Stimulated activated CD4-positive, alpha-beta T cell treated with anti-CD3 and anti-CD28 coated beads, Interleukin-12 subunit alpha, Interleukin-12 subunit beta, amount 100 ng/mL, for 24 hours (primary cell): ENCODE data around the gene APOD.

Experiments
- DNase-seq, 2 experiments: peaks; one replicate each; pipeline ENCODE4 v3.0.0-alpha.2; 2020; ENCODE audit warnings: low read depth in 2 of 2

APOD gene

GRCh38 chr3:195587824-195588223, 4.1 kb upstream of the APOD start:
- DNase-seq: no peak

DNA sequence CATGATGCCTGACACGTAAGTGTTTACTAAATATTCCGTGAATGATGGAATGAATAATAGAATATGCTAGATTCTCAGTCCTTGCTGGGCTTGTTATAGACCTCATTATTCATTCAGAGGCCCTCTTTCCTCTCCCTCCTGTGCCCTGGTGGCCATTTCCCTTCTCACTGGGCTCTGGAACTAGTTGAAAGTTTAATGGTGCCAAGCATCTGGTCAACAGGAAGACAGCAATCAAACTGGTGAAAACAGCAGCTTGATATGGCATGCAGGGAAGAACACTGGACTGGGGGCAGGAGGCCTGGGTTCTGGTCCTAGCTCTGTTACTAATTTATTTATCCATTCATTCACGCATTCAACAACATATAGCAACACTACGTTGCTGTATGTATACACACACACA, 3.7 kb upstream of the APOD start:
- DNase-seq: no peak

DNA sequence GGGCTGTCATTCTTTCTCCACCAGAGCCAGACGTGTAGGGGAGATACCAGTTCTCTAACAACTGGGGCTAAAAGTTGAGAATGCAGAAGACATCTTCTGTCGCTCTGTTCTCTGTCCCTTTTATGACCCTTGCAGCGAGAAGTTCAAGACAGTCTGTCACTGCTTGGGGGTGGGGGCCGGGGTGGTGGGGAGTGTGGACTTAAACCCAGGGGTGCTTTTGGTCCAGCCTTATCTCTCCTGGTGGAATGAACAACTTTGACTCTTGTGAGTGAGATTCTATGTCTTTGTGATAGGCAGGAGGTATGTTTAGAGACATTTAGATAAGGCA, 767 bp upstream of the APOD start:
- DNase-seq: no peak

- DNase-seq: no peak
These were observed 793 bp downstream of the APOD start for GRCh38 chr3:195582947-195583346.

- no peak for DNase-seq
These were observed 2.8 kb downstream of the APOD start for GRCh38 chr3:195580744-195581443.

DNA sequence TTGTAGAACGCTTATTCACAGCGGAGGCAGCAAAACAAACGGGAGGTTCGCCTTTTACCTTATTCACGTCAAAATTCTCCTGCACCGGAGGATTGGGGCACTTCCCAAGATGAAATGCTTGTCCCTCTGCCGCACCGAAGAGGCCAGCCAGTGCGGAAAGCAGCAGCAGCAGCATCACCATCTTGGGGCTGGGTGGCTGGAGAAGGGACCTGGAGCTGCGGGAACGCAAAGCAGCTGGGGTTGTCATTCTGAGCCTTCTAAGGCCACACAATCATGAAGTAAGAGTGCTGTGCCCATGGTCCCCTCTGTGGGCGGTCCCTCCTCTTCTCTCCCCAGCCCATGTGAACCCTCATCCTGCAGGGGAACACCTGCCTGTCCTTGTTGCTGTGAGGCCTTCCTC, 4.5 kb downstream of the APOD start:
- DNase-seq: no peak

DNA sequence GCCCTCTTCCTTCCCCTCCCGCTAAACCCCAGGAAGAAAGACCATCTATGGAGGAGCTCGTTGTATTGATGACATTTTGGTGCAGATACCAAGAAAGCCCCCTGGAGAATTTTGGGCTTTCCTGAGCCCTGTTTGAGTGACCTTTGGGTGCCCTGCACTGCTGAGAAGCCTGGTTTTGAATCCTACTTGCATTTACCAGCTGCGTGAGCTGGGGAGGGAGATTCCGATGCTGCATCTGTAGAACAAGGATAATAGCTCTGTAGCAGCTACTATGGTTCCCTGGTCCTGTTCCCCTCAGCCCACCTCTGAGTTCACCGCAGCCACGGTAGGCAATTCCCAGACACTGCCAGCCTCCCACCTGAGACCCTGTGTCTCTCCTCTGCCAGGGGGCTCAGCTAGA, 5.2 kb downstream of the APOD start:
- DNase-seq: no peak

GRCh38 chr3:195577645-195578177, 6.0 kb downstream of the APOD start:
- DNase-seq: no peak

GRCh38 chr3:195574497-195575304, 9.0 kb downstream of the APOD start:
- DNase-seq: no peak

- no peak for DNase-seq
These were observed 9.9 kb downstream of the APOD start for GRCh38 chr3:195573611-195574496.

DNA sequence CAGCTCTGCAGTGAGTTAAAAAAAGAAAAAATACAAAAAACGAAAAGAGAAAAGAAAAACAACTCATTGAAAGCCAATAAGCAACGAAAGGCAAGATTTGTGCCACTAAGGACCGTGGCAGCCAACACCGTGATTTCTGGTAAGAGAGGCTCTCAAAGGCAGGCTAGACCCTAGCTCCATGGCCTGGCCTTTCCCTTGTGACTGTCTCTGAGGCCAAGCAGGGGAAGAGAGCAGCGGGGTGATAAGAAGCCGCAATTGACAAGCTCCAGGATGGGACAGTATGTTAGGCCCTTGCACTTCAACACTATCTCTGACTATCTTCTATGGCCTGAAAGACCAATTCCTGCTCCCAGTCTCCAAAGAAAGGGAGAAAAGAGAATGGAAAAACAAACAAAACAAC, 12.4 kb downstream of the APOD start:
- DNase-seq: no peak

GRCh38 chr3:195570912-195571311, 12.8 kb downstream of the APOD start:
- DNase-seq: no peak

DNA sequence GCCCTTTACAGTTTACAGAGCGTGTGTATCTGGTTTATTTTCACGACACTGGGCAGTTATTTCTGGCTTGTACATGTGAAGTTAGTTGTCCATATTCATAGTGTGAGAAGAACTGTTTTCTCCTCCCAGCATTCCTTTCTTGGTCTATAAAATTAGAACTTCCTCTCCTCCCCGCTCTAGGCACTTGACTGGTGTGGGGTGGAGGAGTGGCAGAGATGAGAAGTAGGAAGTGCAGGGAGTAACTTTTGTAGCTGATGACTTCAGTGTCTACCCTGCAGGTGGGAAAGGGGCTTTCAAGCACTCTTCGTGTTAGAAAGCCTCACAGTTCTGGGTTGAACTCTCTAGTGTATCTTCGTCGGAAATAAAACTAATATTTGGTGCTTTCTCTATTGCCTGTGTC, 13.4 kb downstream of the APOD start:
- DNase-seq: no peak

DNA sequence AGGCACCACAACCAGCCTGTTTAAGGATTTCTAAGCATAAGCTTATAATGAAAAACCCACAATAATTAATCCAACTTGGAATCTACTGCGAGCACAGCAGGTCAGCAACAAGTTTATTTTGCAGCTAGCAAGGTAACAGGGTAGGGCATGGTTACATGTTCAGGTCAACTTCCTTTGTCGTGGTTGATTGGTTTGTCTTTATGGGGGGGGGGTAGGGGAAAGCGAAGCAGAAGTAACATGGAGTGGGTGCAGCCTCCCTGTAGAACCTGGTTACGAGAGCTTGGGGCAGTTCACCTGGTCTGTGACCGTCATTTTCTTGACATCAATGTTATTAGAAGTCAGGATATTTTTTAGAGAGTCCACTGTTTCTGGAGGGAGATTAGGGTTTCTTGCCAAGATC, 15.1 kb downstream of the APOD start:
- no peak for DNase-seq

GRCh38 chr3:195566797-195567196, 16.9 kb downstream of the APOD start:
- DNase-seq: no peak

- no peak for DNase-seq
These were observed 18.0 kb downstream of the APOD start for GRCh38 chr3:195565716-195566115.

- DNase-seq: no peak
These were observed 20.4 kb downstream of the APOD start for GRCh38 chr3:195563317-195563716.

- DNase-seq: no peak
These were observed 23.9 kb downstream of the APOD start for GRCh38 chr3:195559723-195560409.

DNA sequence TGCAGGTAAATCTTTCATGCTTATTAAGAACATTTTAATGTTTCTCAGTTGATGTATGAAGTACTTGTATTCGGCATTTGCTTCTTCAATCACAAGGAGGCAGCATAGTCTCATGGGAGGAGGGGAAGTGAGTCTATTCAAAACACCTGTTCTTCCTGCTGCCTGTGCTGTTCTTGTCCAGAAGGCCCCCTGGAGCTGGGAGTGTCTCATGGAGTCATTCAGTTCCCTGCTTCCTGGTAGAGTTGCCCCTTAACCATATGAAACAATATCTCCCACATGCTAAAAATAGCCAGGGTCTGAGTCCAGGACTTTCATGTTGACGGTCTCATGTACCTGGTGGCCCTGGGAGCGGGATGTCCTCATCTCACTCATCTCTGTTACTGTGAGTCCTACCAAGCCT, 25.1 kb downstream of the APOD start:
- DNase-seq: no peak

- no peak for DNase-seq
These were observed 26.4 kb downstream of the APOD start for GRCh38 chr3:195557322-195557721.

- no peak for DNase-seq
These were observed 27.4 kb downstream of the APOD start for GRCh38 chr3:195556390-195556789.

DNA sequence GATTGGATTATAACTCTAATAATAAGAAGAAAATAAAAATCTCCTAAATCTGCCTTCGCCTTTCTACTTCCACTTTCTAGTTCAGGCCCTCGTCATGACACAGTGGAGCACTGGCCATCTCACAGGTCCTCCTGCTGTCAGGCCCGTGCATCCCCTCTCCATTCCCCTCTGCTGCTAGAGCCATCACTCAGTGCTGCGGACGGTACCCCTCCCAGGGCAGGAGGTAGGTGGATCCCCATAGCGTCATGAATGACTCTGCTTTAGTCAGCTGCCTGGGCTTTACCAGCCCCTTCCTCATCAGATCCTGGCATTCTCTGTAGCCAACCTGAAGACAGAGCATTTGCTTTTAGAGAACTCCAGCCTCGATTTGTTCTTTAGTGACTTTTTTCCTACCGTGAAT, 28.6 kb downstream of the APOD start:
- no peak for DNase-seq
